Ishikawa (cell line): Measurements from ENCODE around the gene BIRC5.

ENCODE experiments used
- CEBPB ChIP-seq: IDR thresholded peaks from 2 replicates; pipeline ENCODE4 v1.6.1; 2012
- CREB1 ChIP-seq: IDR thresholded peaks from 2 replicates; pipeline ENCODE4 v1.6.1; 2012; ENCODE audit warnings: low read depth
- EGR1 ChIP-seq: IDR thresholded peaks from 2 replicates; pipeline ENCODE4 v1.6.1; 2012
- EP300 ChIP-seq: IDR thresholded peaks from 2 replicates; pipeline ENCODE4 v1.6.1; 2012; ENCODE audit warnings: borderline replicate concordance
- FOXM1 ChIP-seq: IDR thresholded peaks from 2 replicates; pipeline ENCODE4 v1.6.1; 2012; ENCODE audit warnings: low read depth, borderline replicate concordance
- MAX ChIP-seq: IDR thresholded peaks from 2 replicates; pipeline ENCODE4 v1.6.1; 2012
- NFIC ChIP-seq: IDR thresholded peaks from 2 replicates; pipeline ENCODE4 v1.6.1; 2012
- RAD21 ChIP-seq: IDR thresholded peaks from 2 replicates; pipeline ENCODE4 v1.6.1; 2012; ENCODE audit warnings: low read depth
- REST ChIP-seq: IDR thresholded peaks from 2 replicates; pipeline ENCODE4 v1.6.1; 2012; ENCODE audit warnings: low read depth, mild to moderate bottlenecking
- TAF1 ChIP-seq: IDR thresholded peaks from 2 replicates; pipeline ENCODE4 v1.6.1; 2012; ENCODE audit warnings: low read depth, mild to moderate bottlenecking
- TCF12 ChIP-seq: IDR thresholded peaks from 2 replicates; pipeline ENCODE4 v1.6.1; 2012; ENCODE audit warnings: low read depth
- TEAD4 ChIP-seq: IDR thresholded peaks from 2 replicates; pipeline ENCODE4 v1.6.1; 2012
- USF1 ChIP-seq: IDR thresholded peaks from 2 replicates; pipeline ENCODE4 v1.6.1; 2012
- YY1 ChIP-seq: IDR thresholded peaks from 2 replicates; pipeline ENCODE4 v1.6.1; 2012; ENCODE audit warnings: low read depth
- ZBTB7A ChIP-seq: IDR thresholded peaks from 2 replicates; pipeline ENCODE4 v1.6.1; 2012; ENCODE audit warnings: low read depth

The BIRC5 gene

GRCh38 chr17:78241277-78242023 is 27.4 kb downstream of the BIRC5 start:
- TF ChIP-seq MAX (peak; percentile 70), CEBPB (no peak)

- TF ChIP-seq YY1, result no peak
- TF ChIP-seq NFIC, result no peak
- no peak for TF ChIP-seq TAF1
- no peak for TF ChIP-seq MAX
- no peak for TF ChIP-seq TEAD4
- TF ChIP-seq RAD21, result no peak
- no peak for TF ChIP-seq ZBTB7A
- no peak for TF ChIP-seq FOXM1
- TF ChIP-seq CREB1, result no peak
- no peak for TF ChIP-seq CEBPB
- TF ChIP-seq REST, result no peak
Observed at GRCh38 chr17:78242024-78242742, 28.1 kb downstream of the BIRC5 start.

GRCh38 chr17:78247304-78247703 is 33.3 kb downstream of the BIRC5 start:
- TF ChIP-seq ZBTB7A (no peak), TCF12 (no peak), EP300 (no peak), TAF1 (no peak), CREB1 (no peak), YY1 (no peak), EGR1 (no peak), RAD21 (no peak), USF1 (no peak), NFIC (no peak)

GRCh38 chr17:78248051-78248914 is 34.2 kb downstream of the BIRC5 start:
- TF ChIP-seq YY1 (no peak), TCF12 (no peak), EP300 (no peak), NFIC (no peak), FOXM1 (no peak), REST (no peak)

- TF ChIP-seq NFIC, result no peak
- no peak for TF ChIP-seq USF1
- TF ChIP-seq RAD21, result no peak
- no peak for TF ChIP-seq TCF12
- TF ChIP-seq MAX, result no peak
- TF ChIP-seq ZBTB7A, result no peak
- no peak for TF ChIP-seq REST
- no peak for TF ChIP-seq FOXM1
- no peak for TF ChIP-seq TEAD4
- TF ChIP-seq YY1, result no peak
- no peak for TF ChIP-seq TAF1
- TF ChIP-seq CREB1, result no peak
- no peak for TF ChIP-seq CEBPB
- no peak for TF ChIP-seq EP300
- no peak for TF ChIP-seq EGR1
Observed at GRCh38 chr17:78249074-78249817, 35.2 kb downstream of the BIRC5 start.
